H1 (cell line): Measurements from ENCODE around the gene HS3ST6. TPM values are rescaled to one million over a fixed set of nuclear protein-coding genes. Genes with fewer than 3 reads are reported as not detected.
"Not testable (repeated sequence)": the region's sequence is repeated elsewhere in the genome, so short reads cannot be mapped to it uniquely, and the experiment has no call there.

ENCODE experiments used
- CTCF ChIA-PET: fragments of 300-600 bp; sonication (Branson Sonifier 250); formaldehyde crosslinking; loops from one replicate; lab custom pipeline; 2021; ENCODE audit not compliant: partially characterized antibody; lab: Charles Lee
- POLR2A ChIA-PET: fragments of 300-600 bp; sonication (Branson Sonifier 250); formaldehyde crosslinking; loops from one replicate; lab custom pipeline; 2021; ENCODE audit warnings: inconsistent platforms; ENCODE audit not compliant: partially characterized antibody; lab: Charles Lee
- DNase-seq, 2 experiments: peaks; one replicate each; pipeline versions ENCODE4 v3.0.0 to v3.0.0-alpha.2; 2010 to 2022; ENCODE audit warnings: low spot score in 2 of 2, low read depth in 1 of 2, mixed read lengths in 1 of 2
- FAIRE-seq: peaks from 2 replicates; lab custom pipeline; 2011; peaks lifted over from hg19 to GRCh38; lab: Jason Lieb, UNC
- H2AFZ ChIP-seq: 2 replicates; pipeline ENCODE4 v1.8.1; 2012; ENCODE audit warnings: low read length, inconsistent platforms
- H2AK5ac ChIP-seq: 2 replicates; pipeline ENCODE4 v1.6.1; 2013; ENCODE audit warnings: low read depth, low read length
- H2BK120ac ChIP-seq: replicated peaks from 2 replicates; pipeline ENCODE3; 2013; ENCODE audit warnings: low read depth, low read length, inconsistent platforms
- H2BK12ac ChIP-seq: 2 replicates; pipeline ENCODE4 v1.6.1; 2013; ENCODE audit warnings: low read depth, low read length
- H2BK15ac ChIP-seq: 2 replicates; pipeline ENCODE4 v1.6.1; 2013; ENCODE audit warnings: low read length
- H2BK20ac ChIP-seq: 2 replicates; pipeline ENCODE4 v1.6.1; 2013; ENCODE audit warnings: low read length
- H2BK5ac ChIP-seq: 2 replicates; pipeline ENCODE4 v1.6.1; 2013; ENCODE audit warnings: low read depth, low read length
- H3K14ac ChIP-seq: 2 replicates; pipeline ENCODE4 v1.6.1; 2013; ENCODE audit warnings: inconsistent platforms; ENCODE audit not compliant: insufficient read length
- H3K18ac ChIP-seq: 2 replicates; pipeline ENCODE4 v1.6.1; 2013; ENCODE audit warnings: low read length; ENCODE audit errors: extremely low read depth
- H3K23ac ChIP-seq: 2 replicates; pipeline ENCODE4 v1.6.1; 2013; ENCODE audit warnings: inconsistent platforms; ENCODE audit not compliant: insufficient read length
- H3K23me2 ChIP-seq: 2 replicates; pipeline ENCODE4 v1.6.1; 2013; ENCODE audit warnings: low read depth, low read length
- H3K27ac ChIP-seq: 2 replicates; pipeline ENCODE4 v1.6.1; 2011; ENCODE audit warnings: low read depth, low read length, inconsistent platforms
- H3K27me3 ChIP-seq, 4 experiments: replicated peaks in 1 of 4; 1 replicate in 1 of 4; 2 replicates in 3 of 4; pipeline versions ENCODE4 v1.6.1 to v1.8.1; 2011 to 2013; ENCODE audit warnings: low read length in 3 of 4, mild to moderate bottlenecking in 3 of 4, inconsistent platforms in 2 of 4, mixed read lengths in 2 of 4, moderate library complexity in 1 of 4; ENCODE audit not compliant: control insufficient read depth in 3 of 4, insufficient read depth in 3 of 4; ENCODE audit errors: extremely low read depth in 1 of 4
- H3K36me3 ChIP-seq, 4 experiments: 2 replicates each; pipeline versions ENCODE4 v1.6.1 to v1.8.1; 2011 to 2013; ENCODE audit warnings: mild to moderate bottlenecking in 4 of 4, low read length in 3 of 4, moderate library complexity in 2 of 4, control low read depth in 1 of 4, inconsistent platforms in 1 of 4; ENCODE audit not compliant: insufficient read depth in 4 of 4, control insufficient read depth in 2 of 4
- H3K4ac ChIP-seq: replicated peaks from 2 replicates; pipeline ENCODE3; 2013; ENCODE audit warnings: low read length, low read depth, mixed read lengths, inconsistent platforms; ENCODE audit not compliant: insufficient read length
- H3K4me1 ChIP-seq, 4 experiments: replicated peaks in 1 of 4; 1 replicate in 1 of 4; 2 replicates in 3 of 4; pipeline versions ENCODE4 v1.6.1 to v1.8.1; 2011 to 2013; ENCODE audit warnings: low read length in 3 of 4, inconsistent platforms in 2 of 4, mixed read lengths in 1 of 4; ENCODE audit not compliant: insufficient read depth in 4 of 4, control insufficient read depth in 3 of 4
- H3K4me2 ChIP-seq, 2 experiments: 2 replicates each; pipeline versions ENCODE4 v1.6.1 to v1.8.1; 2011 to 2013; ENCODE audit warnings: low read depth in 2 of 2, low read length in 2 of 2, control low read depth in 1 of 2, inconsistent platforms in 1 of 2, mild to moderate bottlenecking in 1 of 2; ENCODE audit not compliant: insufficient read depth in 1 of 2
- H3K4me3 ChIP-seq, 4 experiments: fragments of 200-600, 300-600 bp in 1 of 4; sonication (generic), shearing (Covaris generic), sonication (Bioruptor Twin) in 1 of 4; 2 replicates each; pipeline versions ENCODE4 v1.5.1 to v1.8.1; 2011 to 2016; ENCODE audit warnings: low read length in 4 of 4, low read depth in 3 of 4, control low read depth in 2 of 4, inconsistent platforms in 2 of 4, mild to moderate bottlenecking in 2 of 4, mixed read lengths in 1 of 4, moderate library complexity in 1 of 4; ENCODE audit not compliant: insufficient read depth in 2 of 4; ENCODE audit errors: extremely low read depth in 1 of 4
- H3K56ac ChIP-seq: replicated peaks from 2 replicates; pipeline ENCODE3; 2013; ENCODE audit warnings: low read depth, mild to moderate bottlenecking, mixed read lengths, low read length, inconsistent platforms; ENCODE audit not compliant: insufficient read length
- H3K79me1 ChIP-seq: 2 replicates; pipeline ENCODE4 v1.6.1; 2013; ENCODE audit warnings: low read depth, low read length, control low read depth
- H3K79me2 ChIP-seq, 2 experiments: 2 replicates each; pipeline versions ENCODE4 v1.6.1 to v1.8.1; 2012 to 2013; ENCODE audit warnings: low read length in 2 of 2, mild to moderate bottlenecking in 2 of 2, inconsistent platforms in 1 of 2; ENCODE audit not compliant: insufficient read depth in 2 of 2, control insufficient read depth in 1 of 2
- H3K9ac ChIP-seq, 4 experiments: replicated peaks in 1 of 4; 1 replicate in 1 of 4; 2 replicates in 3 of 4; pipeline versions ENCODE4 v1.6.1 to v1.8.1; 2011 to 2013; ENCODE audit warnings: low read depth in 3 of 4, low read length in 3 of 4, control low read depth in 2 of 4, mild to moderate bottlenecking in 2 of 4, moderate library complexity in 2 of 4, inconsistent platforms in 1 of 4; ENCODE audit errors: extremely low read depth in 1 of 4
- H3K9me3 ChIP-seq, 2 experiments: 2 replicates each; pipeline versions ENCODE4 v1.6.1 to v1.8.1; 2012 to 2013; ENCODE audit warnings: mild to moderate bottlenecking in 2 of 2, moderate library complexity in 2 of 2, control low read depth in 1 of 2, inconsistent platforms in 1 of 2, low read depth in 1 of 2, low read length in 1 of 2, mixed read lengths in 1 of 2; ENCODE audit not compliant: insufficient read depth in 2 of 2
- H4K20me1 ChIP-seq, 2 experiments: replicated peaks in 1 of 2; 2 replicates each; pipeline versions ENCODE3 to v1.8.1; 2011 to 2013; ENCODE audit warnings: inconsistent platforms in 2 of 2, low read length in 2 of 2, mild to moderate bottlenecking in 1 of 2; ENCODE audit not compliant: insufficient read depth in 2 of 2, control insufficient read depth in 1 of 2
- H4K5ac ChIP-seq: 2 replicates; pipeline ENCODE4 v1.6.1; 2013; ENCODE audit warnings: low read length, low read depth, mixed read lengths, inconsistent platforms; ENCODE audit not compliant: insufficient read length
- H4K8ac ChIP-seq: 2 replicates; pipeline ENCODE4 v1.8.0; 2013; ENCODE audit warnings: mild to moderate bottlenecking, moderate library complexity, low read length, inconsistent platforms; ENCODE audit not compliant: insufficient read depth; ENCODE audit errors: extremely low read depth
- H4K91ac ChIP-seq: replicated peaks from 2 replicates; pipeline ENCODE3; 2013; ENCODE audit warnings: low read length, mixed read lengths, inconsistent platforms; ENCODE audit not compliant: insufficient read length
- WGBS, 2 experiments: shearing (Covaris generic) in 1 of 2; methylation state at CpG; one replicate each; pipeline versions ENCODE4 v1.1.6 to v1.1.7; 2013 to 2015; ENCODE audit warnings: low lambda C conversion rate in 2 of 2, mixed read lengths in 2 of 2, inconsistent platforms in 1 of 2, low coverage in 1 of 2, missing lambda C conversion rate in 1 of 2; ENCODE audit not compliant: insufficient replicate concordance in 2 of 2, insufficient coverage in 1 of 2, insufficient read length in 1 of 2; ENCODE audit errors: extremely low coverage in 1 of 2, missing lambda C conversion rate in 1 of 2; 5-methylcytosine and 5-hydroxymethylcytosine counted together
- polyA plus RNA-seq, 7 experiments: library from polyadenylated mRNA; depleted of rRNA in 3 of 7; stranded (reverse) in 5 of 7; unstranded in 2 of 7; fragments of >200 nt in 5 of 7; fragments of 200-250 nt in 2 of 7; gene quantifications; 1 replicate in 5 of 7; 2 replicates in 1 of 7; 4 replicates in 1 of 7; pipeline versions ENCODE4 v1.2.1 to v1.2.3, GENCODE V29; 2011 to 2013; ENCODE audit warnings: missing spikeins in 2 of 7, mixed read lengths in 2 of 7
- total RNA-seq: library from RNA; stranded (reverse); fragmentation: NEBNext Ultra II Directional; extraction: Animal tissue kit (Norgen Biotek cat#: 25700); gene quantifications from 2 replicates; pipeline ENCODE4 v1.2.1, GENCODE V29; 2021

Gene HS3ST6
- total and polyA plus RNA-seq, 2 of the 8 experiments (the other 6 are each of a cell fraction or from before 2014, with no cell fraction given) = 0.36 to 0.39 TPM

DNA sequence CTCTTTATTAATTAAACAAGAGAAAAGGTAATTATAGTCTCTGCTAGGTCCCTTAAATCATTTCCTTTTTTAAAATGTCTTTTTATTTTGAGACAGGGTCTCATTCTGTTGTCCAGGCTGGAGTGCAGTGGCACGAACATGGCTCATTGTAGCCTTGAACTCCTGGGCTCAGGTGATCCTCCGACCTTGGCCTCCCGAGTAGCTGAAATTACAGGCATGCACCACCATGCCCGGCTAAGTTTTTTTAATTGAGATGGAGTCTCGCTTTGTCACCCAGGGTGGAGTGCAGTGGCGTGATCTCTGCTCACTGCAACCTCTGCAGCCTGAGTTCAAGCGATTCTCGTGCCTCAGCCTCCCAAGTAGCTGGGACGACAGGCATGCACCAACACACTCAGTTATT, 37.0 kb downstream of the HS3ST6 start:
- H3K79me2 ChIP-seq, H3K18ac ChIP-seq, H2BK12ac ChIP-seq, FAIRE-seq, H2BK15ac ChIP-seq, H3K56ac ChIP-seq, H2BK120ac ChIP-seq, H3K4me2 ChIP-seq, H3K4me1 ChIP-seq, H4K5ac ChIP-seq, H3K27ac ChIP-seq, H3K9ac ChIP-seq, H3K14ac ChIP-seq, H3K23me2 ChIP-seq, H3K79me1 ChIP-seq, H2AK5ac ChIP-seq, H3K36me3 ChIP-seq, H2BK20ac ChIP-seq, H3K4ac ChIP-seq, H3K23ac ChIP-seq, H2AFZ ChIP-seq, H3K4me3 ChIP-seq, H4K91ac ChIP-seq, POLR2A ChIA-PET, H3K9me3 ChIP-seq, H4K8ac ChIP-seq, H2BK5ac ChIP-seq, DNase-seq, H4K20me1 ChIP-seq, H3K27me3 ChIP-seq: not testable (repeated sequence)
- WGBS, 2 experiments = 93% methylated on average over 9 of the region's 9 CpGs; no CpG with 5 or more reads in 1 of the 2 experiments
- CTCF ChIA-PET = interaction anchor here (1.3 to 1.4 kb wide), 2 partner anchors 14 to 48 kb away, joined by 3 to 4 read pairs; no protein-coding TSS in a partner anchor
